Effector memory CD4-positive, alpha-beta T cell (primary cell): Measurements from ENCODE around the gene SEZ6L.

Experiments
- DNase-seq, 3 donors: peaks; one replicate each; pipeline ENCODE4 v3.0.0-alpha.2; 2020
- H3K27ac ChIP-seq: 2 replicates; pipeline ENCODE4 v1.7.0; 2013; ENCODE audit warnings: mild to moderate bottlenecking, low read length, moderate library complexity; ENCODE audit not compliant: insufficient read depth, poor library complexity, severe bottlenecking
- H3K27me3 ChIP-seq: replicated peaks from 2 replicates; pipeline ENCODE4 v1.7.0; 2013; ENCODE audit warnings: mild to moderate bottlenecking, low read length; ENCODE audit not compliant: insufficient read depth, control insufficient read depth, poor library complexity, severe bottlenecking
- H3K36me3 ChIP-seq: 2 replicates; pipeline ENCODE4 v1.7.0; 2013; ENCODE audit warnings: mild to moderate bottlenecking, low read length, moderate library complexity; ENCODE audit not compliant: control insufficient read depth, insufficient read depth
- H3K4me1 ChIP-seq: 2 replicates; pipeline ENCODE4 v1.7.0; 2013; ENCODE audit warnings: low read length, mild to moderate bottlenecking; ENCODE audit not compliant: control insufficient read depth, insufficient read depth, poor library complexity, severe bottlenecking
- H3K4me3 ChIP-seq: 2 replicates; pipeline ENCODE4 v1.7.0; 2013; ENCODE audit warnings: low read length, low read depth, mild to moderate bottlenecking; ENCODE audit not compliant: insufficient read depth, poor library complexity, severe bottlenecking
- H3K9me3 ChIP-seq: 2 replicates; pipeline ENCODE4 v1.7.0; 2013; ENCODE audit warnings: mild to moderate bottlenecking, low read length, moderate library complexity; ENCODE audit not compliant: control insufficient read depth

The SEZ6L gene

DNA sequence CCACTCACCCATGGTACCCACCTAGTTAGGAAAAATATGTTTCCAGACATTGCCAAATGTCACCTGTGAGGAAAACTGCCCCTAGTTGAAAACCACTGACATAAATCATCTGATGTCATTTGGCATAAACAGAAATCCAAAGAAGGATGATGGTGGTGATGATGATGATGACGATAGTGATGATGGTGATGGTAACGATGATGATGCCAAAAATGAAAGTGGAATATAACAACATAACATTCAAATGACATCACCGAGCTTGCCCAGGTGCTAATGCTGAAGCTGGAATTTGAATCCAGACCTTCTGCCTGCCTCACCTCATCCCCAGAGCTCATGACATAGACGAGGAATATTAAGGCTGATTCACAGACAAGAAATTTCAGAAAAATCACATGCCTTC is 167.5 kb downstream of the SEZ6L start:
- Histone ChIP-seq H3K27ac (no peak overlapping the region), H3K4me1 (no peaks in the 10 kb centered on the region), H3K27me3 (no peaks in the 10 kb centered on the region), H3K36me3 (no peaks in the 10 kb centered on the region), H3K4me3 (no peak overlapping the region), H3K9me3 (no peaks in the 10 kb centered on the region)
- DNase-seq, result no peak

DNA sequence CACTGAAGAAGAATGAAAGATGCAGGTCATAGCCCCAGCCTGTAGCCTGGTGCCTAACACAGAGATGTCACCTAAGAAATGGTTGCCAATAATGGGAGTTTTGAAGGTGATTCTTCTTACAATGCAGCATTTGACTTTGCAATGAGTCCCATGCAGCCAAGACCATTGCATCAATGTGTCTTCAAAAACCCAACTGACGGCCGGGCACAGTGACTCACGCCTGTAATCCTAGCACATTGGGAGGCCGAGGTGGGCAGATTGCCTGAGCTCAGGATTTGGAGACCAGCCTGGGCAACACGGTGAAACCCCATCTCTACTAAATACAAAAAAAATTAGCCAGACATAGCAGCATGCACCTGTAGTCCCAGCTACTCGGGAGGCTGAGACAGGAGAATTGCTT is 170.5 kb downstream of the SEZ6L start:
- no peak overlapping the region for H3K4me3 ChIP-seq
- no peaks in the 10 kb centered on the region for H3K36me3 ChIP-seq
- no peaks in the 10 kb centered on the region for H3K9me3 ChIP-seq
- no peaks in the 10 kb centered on the region for H3K4me1 ChIP-seq
- no peaks in the 10 kb centered on the region for H3K27me3 ChIP-seq
- no peak for DNase-seq
- H3K27ac ChIP-seq, result no peak overlapping the region

GRCh38 chr22:26342745-26343410 is 173.6 kb downstream of the SEZ6L start:
- no peak overlapping the region for H3K27ac ChIP-seq
- H3K27me3 ChIP-seq, result no peaks in the 10 kb centered on the region
- no peak overlapping the region for H3K4me3 ChIP-seq
- no peaks in the 10 kb centered on the region for H3K36me3 ChIP-seq
- no peak for DNase-seq
- no peaks in the 10 kb centered on the region for H3K4me1 ChIP-seq
- no peaks in the 10 kb centered on the region for H3K9me3 ChIP-seq

DNA sequence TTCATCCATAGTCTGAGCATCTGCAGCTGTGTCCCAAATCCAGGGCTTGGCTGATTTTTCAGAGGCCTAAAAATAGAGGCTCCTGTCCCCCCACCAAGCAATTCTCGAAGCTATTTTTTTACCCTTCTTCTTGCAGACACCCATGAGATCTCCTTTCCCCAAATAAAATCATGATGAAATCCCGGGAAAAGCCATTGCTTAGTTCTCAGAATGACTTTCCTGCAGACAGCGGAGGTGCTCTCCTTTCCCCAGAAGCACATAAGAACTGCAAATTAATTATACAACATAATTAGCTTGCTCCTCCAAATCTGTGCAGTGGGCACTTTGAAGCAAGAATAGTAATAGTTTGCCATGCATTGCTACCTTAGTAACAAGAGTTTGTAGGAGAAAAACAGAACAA is 176.2 kb downstream of the SEZ6L start:
- no peaks in the 10 kb centered on the region for H3K4me1 ChIP-seq
- H3K4me3 ChIP-seq, result no peak overlapping the region
- H3K36me3 ChIP-seq, result no peaks in the 10 kb centered on the region
- H3K9me3 ChIP-seq, result no peaks in the 10 kb centered on the region
- no peaks in the 10 kb centered on the region for H3K27me3 ChIP-seq
- no peak overlapping the region for H3K27ac ChIP-seq
- no peak for DNase-seq

- DNase-seq, result no peak
- Histone ChIP-seq H3K27me3 (peaks cover 4% of the 10 kb centered on the region), H3K4me3 (no peak overlapping the region), H3K36me3 (no peaks in the 10 kb centered on the region), H3K4me1 (no peaks in the 10 kb centered on the region), H3K9me3 (no peaks in the 10 kb centered on the region), H3K27ac (no peak overlapping the region)
These were observed 179.7 kb downstream of the SEZ6L start for GRCh38 chr22:26348810-26349526.

DNA sequence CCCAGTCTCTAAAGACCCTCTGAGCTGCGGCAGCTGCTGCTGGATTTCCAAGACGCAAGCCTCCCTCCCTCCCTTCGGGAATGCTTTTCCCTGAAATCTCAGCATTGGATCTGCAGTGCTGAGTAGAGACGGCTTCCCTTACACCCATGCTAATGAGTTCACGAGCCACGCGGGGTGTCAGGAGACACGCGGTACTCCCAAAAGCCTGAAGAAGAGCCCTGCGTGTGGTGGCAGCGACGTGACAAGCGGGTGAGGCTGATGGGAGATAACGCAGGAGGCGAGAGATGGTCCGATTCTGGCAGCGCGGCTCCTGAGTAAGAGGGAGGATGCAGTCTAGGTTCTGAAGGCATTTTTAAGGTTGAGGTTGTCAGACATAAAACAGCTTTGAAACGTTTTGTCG is 185.4 kb downstream of the SEZ6L start:
- Histone ChIP-seq H3K9me3 (no peaks in the 10 kb centered on the region), H3K27me3 (peaks cover 4% of the 10 kb centered on the region), H3K36me3 (no peaks in the 10 kb centered on the region), H3K27ac (no peak overlapping the region), H3K4me1 (no peaks in the 10 kb centered on the region), H3K4me3 (no peak overlapping the region)
- no peak for DNase-seq

- no peaks in the 10 kb centered on the region for H3K36me3 ChIP-seq
- no peak overlapping the region for H3K4me3 ChIP-seq
- peaks cover 9% of the 10 kb centered on the region for H3K27me3 ChIP-seq
- no peak for DNase-seq
- no peaks in the 10 kb centered on the region for H3K9me3 ChIP-seq
- no peak overlapping the region for H3K27ac ChIP-seq
- H3K4me1 ChIP-seq, result peaks cover 3% of the 10 kb centered on the region
These were observed 188.0 kb downstream of the SEZ6L start for GRCh38 chr22:26357281-26357680.

DNA sequence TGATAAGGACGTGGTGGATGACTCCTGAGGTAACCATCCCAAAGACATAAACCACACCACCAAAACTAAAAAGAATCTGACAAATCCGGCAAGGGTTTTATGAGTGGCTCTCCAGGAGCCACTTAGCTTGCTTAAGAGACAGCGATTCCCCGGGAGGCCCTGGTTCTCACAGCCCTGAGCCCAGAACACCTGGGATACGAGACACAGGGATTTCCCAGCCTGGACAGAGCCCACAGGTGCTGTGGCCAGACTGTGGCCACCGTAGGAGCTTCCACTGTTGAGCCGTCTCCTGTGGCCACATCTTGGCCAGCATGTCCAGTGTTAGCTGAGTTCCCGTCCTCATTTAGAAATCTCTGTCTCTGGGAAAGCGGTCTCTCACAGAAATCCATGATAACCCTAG is 188.6 kb downstream of the SEZ6L start:
- Histone ChIP-seq H3K27ac (no peak overlapping the region), H3K4me3 (no peak overlapping the region), H3K4me1 (peaks cover 3% of the 10 kb centered on the region), H3K9me3 (no peaks in the 10 kb centered on the region), H3K36me3 (no peaks in the 10 kb centered on the region), H3K27me3 (peaks cover 6% of the 10 kb centered on the region)
- no peak for DNase-seq

DNA sequence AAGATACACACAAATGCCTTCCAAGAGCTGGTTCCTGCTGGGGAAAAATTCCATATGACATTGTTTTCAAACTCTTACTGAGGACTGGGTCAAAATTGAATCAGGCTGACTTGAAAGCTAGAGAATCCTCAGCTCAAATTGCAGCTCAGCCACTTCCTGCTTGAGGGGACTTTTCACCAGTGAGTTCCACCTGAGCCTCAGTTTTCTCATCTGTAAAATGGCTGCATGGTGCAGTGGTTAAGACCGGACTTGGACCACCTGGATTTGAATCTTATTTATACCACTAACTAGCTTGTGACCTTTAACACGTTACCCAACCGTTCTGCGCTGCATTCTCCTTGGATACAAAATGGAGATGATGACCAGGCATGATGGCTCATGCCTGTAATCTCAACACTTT is 189.9 kb downstream of the SEZ6L start:
- DNase-seq, result no peak
- no peaks in the 10 kb centered on the region for H3K36me3 ChIP-seq
- no peak overlapping the region for H3K4me3 ChIP-seq
- H3K27ac ChIP-seq, result no peak overlapping the region
- H3K9me3 ChIP-seq, result no peaks in the 10 kb centered on the region
- H3K27me3 ChIP-seq, result peaks cover 5% of the 10 kb centered on the region
- H3K4me1 ChIP-seq, result peaks cover 3% of the 10 kb centered on the region

DNA sequence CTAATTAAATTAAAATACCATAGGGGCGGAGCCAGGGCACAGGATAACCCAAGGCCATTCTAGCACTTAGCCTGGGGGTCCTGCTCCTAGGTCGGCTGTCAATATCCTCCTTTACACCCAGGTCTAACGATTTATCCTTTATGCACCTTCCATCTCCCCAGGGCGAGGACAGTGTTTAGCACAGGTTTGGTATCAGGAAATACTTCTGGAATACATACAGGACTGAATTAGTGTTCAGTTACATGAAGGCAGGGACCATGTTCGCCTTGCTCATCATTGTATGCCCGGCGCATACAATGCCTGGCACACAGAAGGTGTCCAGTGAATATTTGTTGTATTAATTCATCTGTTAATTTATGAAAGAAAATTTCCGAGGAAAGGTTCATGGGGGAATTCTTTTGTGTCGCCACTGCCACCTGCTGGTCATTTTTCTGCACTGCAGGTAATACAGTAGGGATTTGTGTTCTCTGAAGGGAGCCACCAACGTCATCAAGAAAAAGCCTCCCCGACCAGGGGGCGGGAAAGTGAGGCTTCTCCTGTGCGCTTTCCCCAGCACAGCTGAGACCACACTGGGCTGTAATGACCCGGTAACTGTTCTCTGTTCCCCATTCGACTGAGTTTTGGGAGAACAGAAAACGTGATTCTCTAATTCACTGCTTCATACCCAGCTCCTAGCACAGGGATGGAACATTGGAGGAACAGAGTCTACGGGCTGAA is 191.1 kb downstream of the SEZ6L start:
- Histone ChIP-seq H3K4me1 (peaks cover 3% of the 10 kb centered on the region), H3K27me3 (peaks cover 5% of the 10 kb centered on the region), H3K27ac (no peak overlapping the region), H3K9me3 (no peaks in the 10 kb centered on the region), H3K36me3 (no peaks in the 10 kb centered on the region), H3K4me3 (no peak overlapping the region)
- peak; percentile 37 to 46 (median 44) for DNase-seq
